ENCODE data around the gene MICAL2.

DNA sequence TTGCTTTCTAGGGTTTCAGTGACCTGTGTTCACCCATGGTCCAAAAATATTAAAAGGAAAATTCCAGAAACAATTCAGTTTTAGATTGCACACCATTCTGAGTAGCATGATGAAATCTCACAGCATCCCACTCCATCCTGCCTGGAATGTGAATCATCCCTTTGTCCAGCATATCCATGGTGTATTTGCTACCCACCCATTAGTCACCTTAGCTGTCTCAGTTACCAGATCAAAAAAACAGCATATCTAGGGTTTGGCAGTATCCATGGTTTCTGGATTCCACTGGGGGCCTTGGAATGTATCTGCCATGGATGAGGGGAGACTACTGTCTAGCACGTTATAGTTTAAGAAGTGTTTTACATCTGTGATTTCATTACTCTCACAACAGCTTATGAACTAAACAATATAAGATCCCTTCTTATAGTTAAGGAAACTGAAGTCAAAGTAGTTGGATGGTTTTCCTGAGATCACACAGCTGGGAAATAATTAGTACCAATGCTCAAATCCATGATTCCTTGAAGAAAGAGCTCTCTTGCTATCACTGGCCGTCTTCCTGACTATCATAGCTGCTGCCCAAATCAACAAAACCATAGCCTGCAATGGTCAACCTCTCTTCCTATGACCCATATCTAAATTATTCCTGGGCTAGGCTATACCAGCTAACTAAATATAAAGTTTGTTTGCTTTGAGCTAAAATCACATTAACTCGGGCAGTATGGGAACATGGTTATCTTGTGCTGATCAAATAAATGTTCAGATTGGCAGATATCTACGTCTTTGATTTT, 122.6 kb downstream of the MICAL2 start:
- TF ChIP-seq POLR2AphosphoS5 (IDR thresholded peaks at IDR 0.05; ENCODE audit: borderline replicate concordance, low read depth, low read length) (no peak), EZH2 (IDR thresholded peaks at IDR 0.05) (no peak), FOXP2 (optimal IDR thresholded peaks at IDR 0.05; ENCODE audit: control extremely low read depth, extremely low read length, insufficient read depth) (no peak)
